HCT116 (cell line): ENCODE data around the gene TMEM135. TPM values are rescaled to one million over a fixed set of nuclear protein-coding genes. Genes with fewer than 3 reads are reported as not detected.

Experiments used
- ATAC-seq: fragments of 200-7000 bp; cut with Tn5 transposase; 2 replicates; pipeline ENCODE4 v1.9.1; 2020; ENCODE audit warnings: mild to moderate bottlenecking, moderate library complexity
- BruUV-seq: library from RNA; stranded (reverse); fragments of 400-500 nt; replicated peaks from 2 replicates; lab custom pipeline; 2021; lab: Mats Ljungman, UMichigan
- CTCF ChIA-PET: fragments of 300-600 bp; sonication (Branson Sonifier 250); formaldehyde crosslinking; loops from one replicate; lab custom pipeline; 2021; ENCODE audit warnings: antibody characterized with exemption; lab: Charles Lee
- POLR2A ChIA-PET: fragments of 300-600, 350-600 bp; sonication (Branson Sonifier 250); formaldehyde crosslinking; loops from one replicate; lab custom pipeline; 2021; ENCODE audit warnings: antibody characterized with exemption; lab: Charles Lee
- RAD21 ChIA-PET, 2 experiments: fragments of 300-600 bp; sonication (Branson Sonifier 250); formaldehyde crosslinking; loops; one replicate each; lab custom pipeline; 2023; ENCODE audit warnings: low total read pairs in 2 of 2; ENCODE audit not compliant: uncharacterized antibody in 2 of 2, unreplicated experiment in 2 of 2, low non-redundant PET in 1 of 2; lab: Charles Lee
- DNase-seq: peaks from one replicate; pipeline ENCODE4 v3.0.0-alpha.2; 2010; ENCODE audit warnings: low read depth, low spot score
- H2AFZ ChIP-seq: fragments of 200-600 bp; shearing (Covaris generic), sonication (generic); 2 replicates; pipeline ENCODE4 v1.6.1; 2017; ENCODE audit warnings: low read depth, mixed run types, mixed read lengths, antibody characterized with exemption, low read length; ENCODE audit not compliant: poor library complexity, severe bottlenecking
- H3K27ac ChIP-seq: 2 replicates; pipeline ENCODE4 v1.5.1; 2012; ENCODE audit warnings: low read depth, low read length
- H3K27me3 ChIP-seq: fragments of 200-600 bp; sonication (generic); 2 replicates; pipeline ENCODE4 v1.6.1; 2016; ENCODE audit warnings: mixed run types, low read length, mixed read lengths; ENCODE audit not compliant: insufficient read depth
- H3K36me3 ChIP-seq, 2 experiments: fragments of 200-500 bp in 1 of 2; fragments of 200-600 bp in 1 of 2; sonication (Bioruptor generic) in 1 of 2; sonication (generic) in 1 of 2; 2 replicates each; pipeline versions ENCODE4 v1.5.1 to v1.6.1; 2014 to 2016; ENCODE audit warnings: low read length in 2 of 2, inconsistent platforms in 1 of 2, mixed read lengths in 1 of 2, mixed run types in 1 of 2; ENCODE audit not compliant: insufficient read depth in 2 of 2, control insufficient read depth in 1 of 2
- H3K4me1 ChIP-seq, 2 experiments: fragments of 200-600 bp in 1 of 2; sonication (generic) in 1 of 2; 2 replicates each; pipeline versions ENCODE4 v1.5.1 to v1.6.1; 2012 to 2017; ENCODE audit warnings: low read length in 2 of 2, inconsistent platforms in 1 of 2, mild to moderate bottlenecking in 1 of 2, mixed read lengths in 1 of 2, mixed run types in 1 of 2, moderate library complexity in 1 of 2; ENCODE audit not compliant: insufficient read depth in 2 of 2, control insufficient read depth in 1 of 2
- H3K4me2 ChIP-seq: fragments of 200-600 bp; sonication (generic); 2 replicates; pipeline ENCODE4 v1.6.1; 2017; ENCODE audit warnings: mixed run types, low read length, mixed read lengths
- H3K4me3 ChIP-seq, 2 experiments: fragments of 200-600 bp in 1 of 2; sonication (generic) in 1 of 2; replicated peaks in 1 of 2; 2 replicates each; pipeline ENCODE4 v1.5.1; 2011 to 2016; ENCODE audit warnings: low read length in 2 of 2, control low read depth in 1 of 2, low read depth in 1 of 2, mild to moderate bottlenecking in 1 of 2, mixed read lengths in 1 of 2, mixed run types in 1 of 2
- H3K79me2 ChIP-seq: fragments of 200-600 bp; sonication (generic); 2 replicates; pipeline ENCODE4 v1.6.1; 2017; ENCODE audit warnings: mild to moderate bottlenecking, mixed run types, low read length, moderate library complexity, mixed read lengths; ENCODE audit not compliant: insufficient read depth
- H3K9ac ChIP-seq: fragments of 200-600 bp; sonication (generic); 2 replicates; pipeline ENCODE4 v1.6.1; 2016; ENCODE audit warnings: low read length, mixed read lengths
- H3K9me2 ChIP-seq: fragments of 200-600 bp; sonication (generic), shearing (Covaris generic); 2 replicates; pipeline ENCODE4 v1.6.1; 2017; ENCODE audit warnings: mixed run types, mild to moderate bottlenecking, moderate library complexity; ENCODE audit not compliant: insufficient read depth
- H3K9me3 ChIP-seq, 2 experiments: fragments of 200-500 bp in 1 of 2; fragments of 200-600 bp in 1 of 2; sonication (Bioruptor generic) in 1 of 2; sonication (generic) in 1 of 2; 2 replicates each; pipeline ENCODE4 v1.6.1; 2014 to 2017; ENCODE audit warnings: low read length in 2 of 2, mixed read lengths in 2 of 2, inconsistent platforms in 1 of 2, low read depth in 1 of 2, mild to moderate bottlenecking in 1 of 2, mixed run types in 1 of 2, moderate library complexity in 1 of 2; ENCODE audit not compliant: control insufficient read depth in 1 of 2, insufficient read depth in 1 of 2
- H4K20me1 ChIP-seq: fragments of 200-600 bp; sonication (generic), shearing (Covaris generic); 2 replicates; pipeline ENCODE4 v1.6.1; 2017; ENCODE audit warnings: mixed run types, mild to moderate bottlenecking, moderate library complexity; ENCODE audit not compliant: insufficient read depth
- CBX3 ChIP-seq: IDR thresholded peaks from 2 replicates; pipeline ENCODE4 v1.6.1; 2012; ENCODE audit warnings: low read depth
- EGR1 ChIP-seq: IDR thresholded peaks from 2 replicates; pipeline ENCODE4 v1.6.1; 2012; ENCODE audit warnings: low read depth
- EZH2 ChIP-seq: fragments of 200-600 bp; sonication (generic); IDR thresholded peaks from 2 replicates; pipeline ENCODE4 v1.6.1; 2017; ENCODE audit warnings: antibody characterized with exemption, mixed run types
- EZH2phosphoT487 ChIP-seq: fragments of 200-600 bp; IDR thresholded peaks from 2 replicates; pipeline ENCODE4 v1.6.1; 2018; ENCODE audit warnings: antibody characterized with exemption, borderline replicate concordance
- JUND ChIP-seq: IDR thresholded peaks from 2 replicates; pipeline ENCODE4 v1.6.1; 2012
- POLR2A ChIP-seq: IDR thresholded peaks from 2 replicates; pipeline ENCODE4 v1.7.0; 2011; ENCODE audit warnings: borderline replicate concordance; ENCODE audit not compliant: insufficient read depth, insufficient read length; ENCODE audit errors: extremely low read depth
- SRF ChIP-seq: IDR thresholded peaks from 2 replicates; pipeline ENCODE4 v1.6.1; 2012; ENCODE audit warnings: low read depth
- TCF7L2 ChIP-seq: IDR thresholded peaks from 2 replicates; pipeline ENCODE4 v1.7.0; 2011; ENCODE audit warnings: borderline replicate concordance, inconsistent platforms; ENCODE audit not compliant: insufficient read depth, insufficient read length; ENCODE audit errors: extremely low read depth
- YY1 ChIP-seq: IDR thresholded peaks from 2 replicates; pipeline ENCODE4 v1.6.1; 2011; ENCODE audit warnings: low read length, low read depth, moderate library complexity, mild to moderate bottlenecking; ENCODE audit not compliant: insufficient replicate concordance; ENCODE audit errors: extremely low read depth
- ZNF274 ChIP-seq: fragments of 200-500 bp; sonication (Bioruptor generic); IDR thresholded peaks from 2 replicates; pipeline ENCODE4 v1.6.1; 2014; ENCODE audit warnings: mild to moderate bottlenecking, low read depth, low read length, inconsistent platforms
- intact Hi-C: fragments of 100-400 bp; cut with micrococcal nuclease; formaldehyde crosslinking; loops from 2 replicates; pipeline ENCODE4 v1.10.0; 2022
- total RNA-seq: library from RNA; stranded (reverse); gene quantifications from one replicate; pipeline ENCODE4 v1.2.1, GENCODE V29; 2021; ENCODE audit not compliant: unreplicated experiment
- TF ChIP-seq, protein P1 (sequence below): IDR thresholded peaks from 2 replicates; pipeline ENCODE4 v1.6.1; 2012
- TF ChIP-seq, protein P2 (sequence below): IDR thresholded peaks from 2 replicates; pipeline ENCODE4 v1.6.1; 2012; ENCODE audit warnings: low read depth
- TF ChIP-seq, protein P3 (sequence below): IDR thresholded peaks from 2 replicates; pipeline ENCODE4 v1.6.1; 2011; ENCODE audit warnings: mild to moderate bottlenecking, low read length, moderate library complexity; ENCODE audit not compliant: insufficient replicate concordance; ENCODE audit errors: extremely low read depth

The TMEM135 gene
- total RNA-seq, 1 experiment from 2014 or later, result 50.6 TPM

DNA sequence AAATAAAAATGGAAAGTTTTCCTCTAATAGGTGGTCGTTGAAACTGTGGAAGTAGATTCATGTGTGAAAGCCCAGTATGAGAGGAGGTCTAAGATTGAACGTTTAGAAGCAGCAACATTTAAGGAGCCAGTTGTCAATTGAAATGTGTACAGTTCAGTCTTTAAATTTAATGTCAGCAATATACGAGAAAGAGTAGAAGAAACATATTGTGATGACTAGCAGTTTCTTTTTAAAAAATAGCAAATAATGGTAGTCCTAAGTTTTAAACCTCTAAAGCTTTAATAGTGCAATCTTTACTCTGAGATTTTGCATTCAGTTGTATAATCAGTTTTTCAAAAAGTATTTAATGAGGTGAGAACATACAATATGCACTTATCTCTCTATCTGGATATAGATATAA, 44.9 kb downstream of the TMEM135 start:
- no peak overlapping the region for H3K27ac ChIP-seq
- no peak for TF ChIP-seq ZNF274
- TF ChIP-seq, protein P1, sequence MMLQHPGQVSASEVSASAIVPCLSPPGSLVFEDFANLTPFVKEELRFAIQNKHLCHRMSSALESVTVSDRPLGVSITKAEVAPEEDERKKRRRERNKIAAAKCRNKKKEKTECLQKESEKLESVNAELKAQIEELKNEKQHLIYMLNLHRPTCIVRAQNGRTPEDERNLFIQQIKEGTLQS, result no peak
- TF ChIP-seq EGR1, result no peak
- TF ChIP-seq, all 23 proteins: peak for 0
- BruUV-seq, result no TSS peak
- Histone ChIP-seq H3K9ac (no peak overlapping the region), H3K4me2 (no peak overlapping the region), H3K27me3 (no peaks in the 10 kb centered on the region), H4K20me1 (no peaks in the 10 kb centered on the region), H3K4me1 (no peaks in the 10 kb centered on the region), H3K9me3 (peaks cover 0 to 13% of the 10 kb centered on the region in 2 experiments; a peak in 1 of 4 replicates), H3K79me2 (peaks cover 3% of the 10 kb centered on the region; the same call in 1 of the 2 replicates), H3K36me3 (peaks cover 0 to 4% of the 10 kb centered on the region in 2 experiments; a peak in 1 of 4 replicates), H3K4me3 (no peak overlapping the region), H2AFZ (no peak overlapping the region), H3K9me2 (no peaks in the 10 kb centered on the region)
- no peak for ATAC-seq
- DNase-seq, result no peak
- CTCF ChIA-PET, result interaction anchor here (1.9 kb wide), 1 partner anchor 15 kb away, joined by 5 read pairs; no protein-coding TSS in a partner anchor
- RAD21 ChIA-PET, result no interaction called here
- intact Hi-C loops, result no loop called here
- POLR2A ChIA-PET, result no interaction called here

DNA sequence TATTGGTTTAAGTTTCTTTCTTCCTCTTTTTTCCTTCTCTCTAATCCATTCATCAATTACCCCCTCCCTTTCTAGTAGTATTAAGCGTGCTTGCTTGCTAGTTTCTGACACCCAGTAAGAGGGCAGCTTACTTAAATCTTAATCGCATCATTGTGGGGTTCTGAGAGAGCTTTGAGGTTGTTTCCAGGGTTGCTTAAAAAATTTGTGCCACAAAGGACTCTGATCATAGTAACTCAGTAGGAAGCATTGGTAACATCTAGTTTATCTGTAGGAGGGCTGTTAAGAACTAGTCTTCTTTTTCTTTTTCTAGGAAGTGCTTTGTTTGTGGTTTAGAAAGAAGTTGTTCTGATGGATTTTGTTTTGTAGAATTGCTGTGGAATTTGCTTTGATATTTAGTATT, 45.3 kb downstream of the TMEM135 start:
- TF ChIP-seq EGR1, result no peak
- TF ChIP-seq, protein P2, sequence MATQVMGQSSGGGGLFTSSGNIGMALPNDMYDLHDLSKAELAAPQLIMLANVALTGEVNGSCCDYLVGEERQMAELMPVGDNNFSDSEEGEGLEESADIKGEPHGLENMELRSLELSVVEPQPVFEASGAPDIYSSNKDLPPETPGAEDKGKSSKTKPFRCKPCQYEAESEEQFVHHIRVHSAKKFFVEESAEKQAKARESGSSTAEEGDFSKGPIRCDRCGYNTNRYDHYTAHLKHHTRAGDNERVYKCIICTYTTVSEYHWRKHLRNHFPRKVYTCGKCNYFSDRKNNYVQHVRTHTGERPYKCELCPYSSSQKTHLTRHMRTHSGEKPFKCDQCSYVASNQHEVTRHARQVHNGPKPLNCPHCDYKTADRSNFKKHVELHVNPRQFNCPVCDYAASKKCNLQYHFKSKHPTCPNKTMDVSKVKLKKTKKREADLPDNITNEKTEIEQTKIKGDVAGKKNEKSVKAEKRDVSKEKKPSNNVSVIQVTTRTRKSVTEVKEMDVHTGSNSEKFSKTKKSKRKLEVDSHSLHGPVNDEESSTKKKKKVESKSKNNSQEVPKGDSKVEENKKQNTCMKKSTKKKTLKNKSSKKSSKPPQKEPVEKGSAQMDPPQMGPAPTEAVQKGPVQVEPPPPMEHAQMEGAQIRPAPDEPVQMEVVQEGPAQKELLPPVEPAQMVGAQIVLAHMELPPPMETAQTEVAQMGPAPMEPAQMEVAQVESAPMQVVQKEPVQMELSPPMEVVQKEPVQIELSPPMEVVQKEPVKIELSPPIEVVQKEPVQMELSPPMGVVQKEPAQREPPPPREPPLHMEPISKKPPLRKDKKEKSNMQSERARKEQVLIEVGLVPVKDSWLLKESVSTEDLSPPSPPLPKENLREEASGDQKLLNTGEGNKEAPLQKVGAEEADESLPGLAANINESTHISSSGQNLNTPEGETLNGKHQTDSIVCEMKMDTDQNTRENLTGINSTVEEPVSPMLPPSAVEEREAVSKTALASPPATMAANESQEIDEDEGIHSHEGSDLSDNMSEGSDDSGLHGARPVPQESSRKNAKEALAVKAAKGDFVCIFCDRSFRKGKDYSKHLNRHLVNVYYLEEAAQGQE, result no peak
- TF ChIP-seq YY1, result no peak
- no peak for TF ChIP-seq EZH2
- TF ChIP-seq TCF7L2, result no peak
- TF ChIP-seq JUND, result no peak
- TF ChIP-seq, protein P3, sequence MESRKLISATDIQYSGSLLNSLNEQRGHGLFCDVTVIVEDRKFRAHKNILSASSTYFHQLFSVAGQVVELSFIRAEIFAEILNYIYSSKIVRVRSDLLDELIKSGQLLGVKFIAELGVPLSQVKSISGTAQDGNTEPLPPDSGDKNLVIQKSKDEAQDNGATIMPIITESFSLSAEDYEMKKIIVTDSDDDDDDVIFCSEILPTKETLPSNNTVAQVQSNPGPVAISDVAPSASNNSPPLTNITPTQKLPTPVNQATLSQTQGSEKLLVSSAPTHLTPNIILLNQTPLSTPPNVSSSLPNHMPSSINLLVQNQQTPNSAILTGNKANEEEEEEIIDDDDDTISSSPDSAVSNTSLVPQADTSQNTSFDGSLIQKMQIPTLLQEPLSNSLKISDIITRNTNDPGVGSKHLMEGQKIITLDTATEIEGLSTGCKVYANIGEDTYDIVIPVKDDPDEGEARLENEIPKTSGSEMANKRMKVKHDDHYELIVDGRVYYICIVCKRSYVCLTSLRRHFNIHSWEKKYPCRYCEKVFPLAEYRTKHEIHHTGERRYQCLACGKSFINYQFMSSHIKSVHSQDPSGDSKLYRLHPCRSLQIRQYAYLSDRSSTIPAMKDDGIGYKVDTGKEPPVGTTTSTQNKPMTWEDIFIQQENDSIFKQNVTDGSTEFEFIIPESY, result no peak
- TF ChIP-seq SRF, result no peak
- TF ChIP-seq ZNF274, result no peak
- no peak for TF ChIP-seq CBX3
- no peak for TF ChIP-seq POLR2A
- TF ChIP-seq EZH2phosphoT487, result no peak
- TF ChIP-seq, all 23 proteins: peak for 0
- no TSS peak for BruUV-seq
- intact Hi-C loops, result no loop called here
- H4K20me1 ChIP-seq, result no peaks in the 10 kb centered on the region
- peaks cover 3% of the 10 kb centered on the region; the same call in 1 of the 2 replicates for H3K79me2 ChIP-seq
- H3K4me1 ChIP-seq, result no peaks in the 10 kb centered on the region
- H3K27ac ChIP-seq, result no peak overlapping the region
- H3K4me3 ChIP-seq, result no peak overlapping the region
- H3K9me3 ChIP-seq, result peaks cover 0 to 13% of the 10 kb centered on the region in 2 experiments; a peak in 1 of 4 replicates
- RAD21 ChIA-PET, result no interaction called here
- H2AFZ ChIP-seq, result no peak overlapping the region
- no peak overlapping the region for H3K4me2 ChIP-seq
- H3K9ac ChIP-seq, result no peak overlapping the region
- DNase-seq (no peak), ATAC-seq (no peak)
- peaks cover 0 to 4% of the 10 kb centered on the region in 2 experiments; a peak in 1 of 4 replicates for H3K36me3 ChIP-seq
- H3K9me2 ChIP-seq, result no peaks in the 10 kb centered on the region
- no peaks in the 10 kb centered on the region for H3K27me3 ChIP-seq
- POLR2A ChIA-PET, result no interaction called here
- CTCF ChIA-PET, result interaction anchor here (1.9 kb wide), 1 partner anchor 14 kb away, joined by 5 read pairs; no protein-coding TSS in a partner anchor
